GM23338 (cell line): ENCODE measurements around the gene MAP2K7. TPM values are rescaled to one million over a fixed set of nuclear protein-coding genes. Genes with fewer than 3 reads are reported as not detected.
"Not testable (repeated sequence)": the region's sequence is repeated elsewhere in the genome, so short reads cannot be mapped to it uniquely, and the experiment has no call there.

Source experiments
- ATAC-seq: fragments of 200-7000 bp; cut with Tn5 transposase; 3 replicates; pipeline ENCODE4 v1.9.1; 2020
- DNase-seq: peaks from one replicate; pipeline ENCODE4 v3.0.0-alpha.2; 2015; ENCODE audit warnings: low spot score
- H2AFZ ChIP-seq: fragments of 200-600 bp; sonication (generic); 2 replicates; pipeline ENCODE4 v1.8.0; 2016; ENCODE audit warnings: antibody characterized with exemption, mild to moderate bottlenecking, moderate library complexity
- H3F3A ChIP-seq: fragments of 200-600 bp; sonication (generic); replicated peaks from 2 replicates; pipeline ENCODE4 v1.8.0; 2017; ENCODE audit warnings: antibody characterized with exemption, mixed run types, low read depth
- H3K27ac ChIP-seq: fragments of 200-600 bp; sonication (generic); 2 replicates; pipeline ENCODE4 v1.6.1; 2016; ENCODE audit warnings: low read depth
- H3K27me3 ChIP-seq: fragments of 200-600 bp; sonication (generic); 2 replicates; pipeline ENCODE4 v1.8.0; 2016; ENCODE audit warnings: mild to moderate bottlenecking, mixed run types, moderate library complexity; ENCODE audit not compliant: insufficient read depth
- H3K36me3 ChIP-seq: fragments of 200-600 bp; sonication (generic); 2 replicates; pipeline ENCODE4 v1.8.0; 2016; ENCODE audit warnings: mild to moderate bottlenecking; ENCODE audit not compliant: insufficient read depth
- H3K4me1 ChIP-seq: fragments of 200-600 bp; sonication (generic); 2 replicates; pipeline ENCODE4 v1.8.0; 2016; ENCODE audit warnings: mild to moderate bottlenecking, moderate library complexity; ENCODE audit not compliant: insufficient read depth
- H3K4me2 ChIP-seq: fragments of 200-600 bp; sonication (generic); 2 replicates; pipeline ENCODE4 v1.7.1; 2017; ENCODE audit warnings: mixed run types
- H3K4me3 ChIP-seq: fragments of 200-600 bp; sonication (generic); 2 replicates; pipeline ENCODE4 v1.6.1; 2016; ENCODE audit warnings: mixed run types
- H3K79me2 ChIP-seq: fragments of 200-600 bp; sonication (generic); replicated peaks from 2 replicates; pipeline ENCODE4 v1.8.0; 2017; ENCODE audit warnings: mild to moderate bottlenecking; ENCODE audit not compliant: insufficient read depth
- H3K9me2 ChIP-seq: fragments of 200-600 bp; sonication (generic); 2 replicates; pipeline ENCODE4 v1.8.0; 2017; ENCODE audit not compliant: insufficient read depth
- H4K20me1 ChIP-seq: fragments of 200-600 bp; sonication (generic); replicated peaks from 2 replicates; pipeline ENCODE4 v1.8.0; 2017; ENCODE audit warnings: mild to moderate bottlenecking; ENCODE audit not compliant: insufficient read depth
- H3K27ac Mint-ChIP-seq: 2 replicates; pipeline ENCODE4 v1.8.0; 2020; ENCODE audit warnings: inconsistent platforms, mild to moderate bottlenecking, moderate library complexity, mixed read lengths
- H3K27me3 Mint-ChIP-seq: 3 replicates; pipeline ENCODE4 v1.8.0; 2022; ENCODE audit warnings: low read depth, mild to moderate bottlenecking, moderate library complexity, mixed read lengths, inconsistent platforms; ENCODE audit not compliant: insufficient read depth, poor library complexity
- H3K36me3 Mint-ChIP-seq: 3 replicates; pipeline ENCODE4 v1.8.0; 2021; ENCODE audit warnings: low read depth, mild to moderate bottlenecking, inconsistent platforms, moderate library complexity, mixed read lengths
- H3K4me1 Mint-ChIP-seq: 3 replicates; pipeline ENCODE4 v1.8.0; 2020; ENCODE audit warnings: mild to moderate bottlenecking, inconsistent platforms, mixed read lengths
- H3K4me3 Mint-ChIP-seq: 3 replicates; pipeline ENCODE4 v1.8.0; 2021; ENCODE audit warnings: moderate library complexity, mild to moderate bottlenecking, inconsistent platforms, mixed read lengths
- H3K9me3 Mint-ChIP-seq: 3 replicates; pipeline ENCODE4 v1.8.0; 2020; ENCODE audit warnings: moderate library complexity, mild to moderate bottlenecking, inconsistent platforms, mixed read lengths
- CTCF ChIP-seq, 2 experiments: fragments of 200-600 bp in 1 of 2; sonication (generic) in 1 of 2; conservative IDR thresholded peaks; 2 replicates each; pipeline versions ENCODE4 v1.5.1 to v1.6.1; 2016 to 2017; ENCODE audit warnings: antibody characterized with exemption in 2 of 2, low read depth in 2 of 2, mild to moderate bottlenecking in 2 of 2, moderate library complexity in 1 of 2
- NANOG ChIP-seq: IDR thresholded peaks from 2 replicates; pipeline ENCODE4 v1.6.1; 2016; ENCODE audit warnings: antibody characterized with exemption, borderline replicate concordance
- REST ChIP-seq: IDR thresholded peaks from one replicate; pipeline ENCODE4 v1.6.1; 2018; ENCODE audit warnings: antibody characterized with exemption; ENCODE audit not compliant: unreplicated experiment
- ZNF462 ChIP-seq: fragments of 250-450 bp; sonication (Bioruptor Pico); IDR thresholded peaks from 2 replicates; pipeline ENCODE4 v1.5.0; 2020; ENCODE audit warnings: mild to moderate bottlenecking, moderate library complexity
- polyA plus RNA-seq: library from polyadenylated mRNA; unstranded; fragments of >200 nt; fragmentation: Nextera tagmentation; extraction: Ambion mirVana; gene quantifications from 2 replicates; pipeline ENCODE4 v1.2.1, GENCODE V29; 2016
- total RNA-seq: library from RNA; depleted of rRNA; stranded (reverse); fragments of >200 nt; shearing (Covaris generic); gene quantifications from 2 replicates; pipeline ENCODE4 v1.2.3, GENCODE V29; 2014

MAP2K7 gene
- total and polyA plus RNA-seq, 2 experiments from 2014 or later = 11.3 to 22.6 TPM

- not testable (repeated sequence) for ATAC-seq
- H3K4me3 Mint-ChIP-seq = peak overlapping the region; percentile 67
Observed at GRCh38 chr19:7918062-7918614, 14.5 kb downstream of the MAP2K7 start.

GRCh38 chr19:7918615-7919421, 15.1 kb downstream of the MAP2K7 start:
- peaks cover 2% of the 10 kb centered on the region; the same call in 1 of the 3 replicates for H3K9me3 Mint-ChIP-seq
- no peaks in the 10 kb centered on the region; the same call in 1 of the 2 replicates for H3K4me1 ChIP-seq
- H3K27ac Mint-ChIP-seq = no peak overlapping the region
- H3K4me2 ChIP-seq = peak overlapping the region; percentile 91
- peaks cover 51% of the 10 kb centered on the region for H3K27me3 Mint-ChIP-seq
- H3K27me3 ChIP-seq = peaks cover 55% of the 10 kb centered on the region
- no peaks in the 10 kb centered on the region for H3K79me2 ChIP-seq
- peaks cover 15% of the 10 kb centered on the region for H3K4me1 Mint-ChIP-seq
- no peak overlapping the region for H2AFZ ChIP-seq
- H3K36me3 Mint-ChIP-seq = peaks cover 10% of the 10 kb centered on the region; the same call in 1 of the 3 replicates
- no peak for ATAC-seq
- H4K20me1 ChIP-seq = peaks cover 9% of the 10 kb centered on the region; the same call in 1 of the 2 replicates
- peak overlapping the region; percentile 64; the same call in 1 of the 2 replicates for H3K4me3 ChIP-seq
- DNase-seq = no peak
- H3K4me3 Mint-ChIP-seq = peak overlapping the region; percentile 74; the same call in 2 of the 3 replicates
- no peak overlapping the region for H3K27ac ChIP-seq
- no peaks in the 10 kb centered on the region for H3K9me2 ChIP-seq
- H3F3A ChIP-seq = peaks cover 26% of the 10 kb centered on the region
- H3K36me3 ChIP-seq = no peaks in the 10 kb centered on the region
- TF ChIP-seq REST (no peak), NANOG (no peak), ZNF462 (no peak)

More at GRCh38 chr19:7918062-7918614, 14.5 kb downstream of the MAP2K7 start:
- H3K79me2 ChIP-seq, H3K27ac ChIP-seq, H3K36me3 Mint-ChIP-seq, H3K27ac Mint-ChIP-seq, H3K4me1 ChIP-seq, H3K9me2 ChIP-seq, DNase-seq, H3K9me3 Mint-ChIP-seq, H4K20me1 ChIP-seq, H3K36me3 ChIP-seq: not testable (repeated sequence)
- Histone ChIP-seq H3K4me3 (peak overlapping the region; percentile 64), H3K27me3 (peaks cover 57% of the 10 kb centered on the region), H3F3A (peaks cover 26% of the 10 kb centered on the region), H2AFZ (peak overlapping the region; percentile 86), H3K4me2 (peak overlapping the region; percentile 91)
- Mint-ChIP-seq H3K4me1 (peaks cover 15% of the 10 kb centered on the region), H3K27me3 (peaks cover 49% of the 10 kb centered on the region)
- TF ChIP-seq CTCF (conservative IDR thresholded peaks at IDR 0.05; ENCODE audit: low read depth in 2 of 2) = peak in 1 of 2 experiments; percentile 5; a peak in 1 of 4 replicates
